IPS-20b (cell line): ENCODE data around the gene MMAB.

Experiments
- H3K27ac ChIP-seq: one replicate; pipeline ENCODE4 v1.5.1; 2013; ENCODE audit warnings: low read length
- H3K27me3 ChIP-seq: 2 replicates; pipeline ENCODE4 v1.6.1; 2013; ENCODE audit warnings: mild to moderate bottlenecking, low read length, inconsistent platforms; ENCODE audit not compliant: insufficient read depth
- H3K36me3 ChIP-seq: 2 replicates; pipeline ENCODE4 v1.6.1; 2013; ENCODE audit warnings: low read depth, mild to moderate bottlenecking, inconsistent platforms, low read length, moderate library complexity; ENCODE audit not compliant: insufficient read depth
- H3K4me1 ChIP-seq: 2 replicates; pipeline ENCODE4 v1.6.1; 2013; ENCODE audit warnings: mild to moderate bottlenecking, control low read depth, inconsistent platforms, low read length, moderate library complexity; ENCODE audit not compliant: insufficient read depth
- H3K4me3 ChIP-seq: 2 replicates; pipeline ENCODE4 v1.5.1; 2013; ENCODE audit warnings: mild to moderate bottlenecking, low read length, inconsistent platforms
- H3K9ac ChIP-seq: 2 replicates; pipeline ENCODE4 v1.6.1; 2013; ENCODE audit warnings: low read depth, mild to moderate bottlenecking, inconsistent platforms, low read length, moderate library complexity
- H3K9me3 ChIP-seq: 2 replicates; pipeline ENCODE4 v1.6.1; 2013; ENCODE audit warnings: mild to moderate bottlenecking, low read depth, low read length, inconsistent platforms; ENCODE audit not compliant: insufficient read depth

The MMAB gene

DNA sequence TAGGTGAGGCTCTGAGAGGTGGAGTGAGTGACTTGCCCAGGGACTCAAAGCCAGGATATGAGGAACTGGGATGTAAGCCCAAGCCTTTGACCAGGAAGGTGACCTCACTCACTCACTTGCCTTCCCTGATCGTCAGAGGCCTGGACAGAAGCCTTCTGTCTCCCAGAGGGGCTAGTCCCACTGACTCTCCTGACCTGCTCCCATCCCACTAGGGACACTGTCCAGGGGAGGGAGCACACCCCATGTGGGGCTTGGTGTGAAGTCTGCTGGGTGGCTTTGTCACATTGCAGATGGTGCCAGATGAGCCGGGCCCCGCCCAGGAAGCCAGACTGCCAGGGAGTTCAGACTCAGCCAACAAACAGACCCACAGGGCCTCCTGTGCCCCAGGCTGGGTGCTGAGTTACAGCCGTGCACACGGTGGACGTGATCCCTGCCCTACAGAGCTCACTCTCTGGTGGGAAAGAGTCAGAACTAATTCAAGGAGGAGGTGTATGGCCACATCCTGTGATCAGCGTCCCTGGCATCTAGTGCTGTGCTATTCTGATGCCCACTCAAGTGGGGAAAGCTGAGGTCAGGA lies 28.3 kb downstream of the MMAB start:
- no peak overlapping the region for H3K27ac ChIP-seq
- no peak overlapping the region for H3K9ac ChIP-seq
- H3K27me3 ChIP-seq, result no peaks in the 10 kb centered on the region
- H3K9me3 ChIP-seq, result no peaks in the 10 kb centered on the region
- no peaks in the 10 kb centered on the region for H3K4me1 ChIP-seq
- no peaks in the 10 kb centered on the region for H3K36me3 ChIP-seq
- H3K4me3 ChIP-seq, result no peak overlapping the region

DNA sequence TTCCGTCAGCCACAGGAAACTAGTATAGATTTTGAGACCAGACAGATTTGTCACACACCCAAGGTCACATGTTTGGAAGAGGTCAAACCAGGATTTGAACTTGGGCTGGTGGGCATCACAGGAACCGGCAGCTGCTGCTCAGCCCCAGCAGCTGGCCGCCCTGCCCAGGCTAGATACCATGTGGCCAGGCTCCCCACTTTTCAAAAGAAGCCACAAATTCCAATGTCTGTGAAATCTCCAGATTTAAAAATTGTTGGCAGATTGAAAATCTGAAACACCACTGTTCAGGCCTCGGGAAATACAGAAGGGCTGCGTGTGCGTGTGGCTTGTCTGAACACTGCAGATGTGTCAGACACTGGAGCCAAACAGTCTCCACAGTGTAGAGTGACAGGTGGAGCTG lies 30.4 kb downstream of the MMAB start:
- H3K4me3 ChIP-seq, result no peak overlapping the region

DNA sequence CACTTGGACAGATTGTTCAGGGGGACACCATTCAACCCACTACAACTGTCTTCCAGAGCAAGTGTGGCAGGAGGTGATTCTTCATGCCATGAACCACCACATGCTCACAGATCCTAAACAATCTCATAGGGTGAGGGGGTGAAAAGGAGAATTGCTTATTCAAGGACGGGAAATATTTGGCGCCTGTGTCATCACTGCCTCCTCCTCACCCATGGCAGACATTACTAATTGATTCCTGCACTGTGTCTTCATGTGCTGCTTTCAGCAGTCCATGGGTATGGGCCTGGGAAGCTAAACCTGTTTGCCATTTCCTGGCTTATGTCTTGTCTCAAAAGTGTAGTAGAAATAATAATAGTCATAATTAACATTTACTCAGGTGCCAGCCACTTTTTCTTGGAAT lies 31.3 kb downstream of the MMAB start:
- Histone ChIP-seq H3K27me3 (no peaks in the 10 kb centered on the region), H3K4me3 (no peak overlapping the region), H3K4me1 (no peaks in the 10 kb centered on the region), H3K9me3 (no peaks in the 10 kb centered on the region), H3K9ac (no peak overlapping the region), H3K27ac (no peak overlapping the region), H3K36me3 (no peaks in the 10 kb centered on the region)

More for the DNA sequence above, 30.4 kb downstream of the MMAB start:
- Histone ChIP-seq H3K27me3 (no peaks in the 10 kb centered on the region), H3K27ac (no peak overlapping the region), H3K4me1 (no peaks in the 10 kb centered on the region), H3K36me3 (no peaks in the 10 kb centered on the region), H3K9me3 (no peaks in the 10 kb centered on the region), H3K9ac (no peak overlapping the region)

DNA sequence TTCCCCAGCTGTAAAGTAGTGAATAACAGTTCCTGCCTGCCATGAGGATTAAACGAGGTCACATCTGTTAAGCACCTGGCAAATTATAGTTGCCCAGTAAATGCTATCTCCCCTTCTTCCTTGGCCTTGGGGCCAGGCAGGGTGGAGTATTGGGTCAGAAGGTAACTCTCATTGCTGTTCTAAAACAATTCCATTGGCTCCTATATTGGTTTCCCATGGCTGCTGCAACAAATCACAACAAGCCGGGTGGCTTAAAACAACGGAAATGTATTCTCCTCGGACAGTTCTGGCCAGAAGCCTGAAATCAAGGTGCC lies 31.9 kb downstream of the MMAB start:
- H3K36me3 ChIP-seq, result no peaks in the 10 kb centered on the region
- H3K4me1 ChIP-seq, result no peaks in the 10 kb centered on the region
- H3K9ac ChIP-seq, result no peak overlapping the region
- no peak overlapping the region for H3K4me3 ChIP-seq
- H3K27ac ChIP-seq, result no peak overlapping the region
- no peaks in the 10 kb centered on the region for H3K9me3 ChIP-seq
- H3K27me3 ChIP-seq, result no peaks in the 10 kb centered on the region

DNA sequence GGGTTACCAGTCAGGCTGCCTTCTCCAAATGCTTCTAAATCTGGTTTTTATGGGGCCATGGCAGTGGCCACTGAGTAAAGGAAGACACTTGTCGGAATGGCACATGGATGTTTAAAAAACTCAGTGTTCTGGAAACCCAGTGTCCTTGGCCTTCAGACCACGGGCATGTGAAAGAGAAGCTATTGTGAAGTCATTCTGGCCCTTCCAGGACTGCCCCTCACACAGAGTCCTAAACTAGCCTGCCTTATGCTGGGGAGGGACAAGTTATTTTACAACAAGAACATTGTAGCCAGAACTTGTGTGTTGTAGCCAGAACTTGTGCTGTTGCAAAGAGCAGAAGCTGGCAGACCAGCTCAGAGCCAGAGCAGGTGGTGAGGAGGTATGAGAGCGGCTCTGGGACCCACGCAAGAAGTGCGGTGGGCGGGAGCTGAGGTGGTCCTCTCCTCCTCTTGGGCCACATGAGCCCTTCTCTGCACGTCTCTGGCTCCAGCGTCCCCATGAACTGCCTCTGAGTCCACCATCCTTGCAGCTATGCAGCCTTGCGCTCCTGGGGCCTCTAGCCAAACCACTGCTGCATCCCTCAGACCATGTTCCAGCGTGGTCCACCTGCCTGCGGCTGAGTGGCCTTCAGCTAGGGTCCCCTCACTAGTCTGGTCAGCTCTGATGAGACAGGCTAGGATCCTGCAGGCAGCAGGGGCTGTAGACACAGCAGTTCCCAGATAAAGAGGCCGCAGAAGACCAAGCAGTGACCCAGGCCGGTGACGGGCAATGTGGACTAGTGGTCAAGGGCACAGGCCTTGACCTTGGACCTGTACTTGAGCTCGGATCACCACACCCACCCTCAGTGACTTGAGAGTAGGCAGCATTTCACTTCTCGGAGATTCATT lies 32.5 kb downstream of the MMAB start:
- no peak overlapping the region for H3K9ac ChIP-seq
- no peaks in the 10 kb centered on the region for H3K9me3 ChIP-seq
- H3K27ac ChIP-seq, result no peak overlapping the region
- H3K4me1 ChIP-seq, result no peaks in the 10 kb centered on the region
- H3K27me3 ChIP-seq, result no peaks in the 10 kb centered on the region
- H3K36me3 ChIP-seq, result no peaks in the 10 kb centered on the region
- H3K4me3 ChIP-seq, result no peak overlapping the region

DNA sequence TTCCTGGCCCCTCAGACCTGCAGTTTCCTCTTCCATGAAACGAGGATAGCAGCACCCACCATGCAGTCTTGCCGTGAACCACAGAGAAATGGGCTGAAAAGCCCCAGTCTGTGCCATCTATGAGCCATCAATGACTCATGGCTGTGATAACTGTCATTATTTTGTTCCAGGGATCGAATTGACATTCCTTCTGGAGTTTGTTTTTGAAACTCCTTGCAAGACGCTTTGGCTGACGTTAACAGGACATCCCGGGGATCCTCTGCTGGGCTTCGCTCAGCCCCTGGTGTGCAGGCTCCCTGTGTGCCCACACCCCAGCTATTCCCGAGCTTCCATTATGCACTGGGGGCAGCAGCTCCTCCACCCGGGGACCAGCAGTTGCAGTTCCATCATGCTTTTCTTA lies 33.8 kb downstream of the MMAB start:
- no peak overlapping the region for H3K27ac ChIP-seq
- no peaks in the 10 kb centered on the region for H3K36me3 ChIP-seq
- H3K4me3 ChIP-seq, result no peak overlapping the region
- no peaks in the 10 kb centered on the region for H3K4me1 ChIP-seq
- no peaks in the 10 kb centered on the region for H3K27me3 ChIP-seq
- H3K9me3 ChIP-seq, result no peaks in the 10 kb centered on the region
- H3K9ac ChIP-seq, result no peak overlapping the region

DNA sequence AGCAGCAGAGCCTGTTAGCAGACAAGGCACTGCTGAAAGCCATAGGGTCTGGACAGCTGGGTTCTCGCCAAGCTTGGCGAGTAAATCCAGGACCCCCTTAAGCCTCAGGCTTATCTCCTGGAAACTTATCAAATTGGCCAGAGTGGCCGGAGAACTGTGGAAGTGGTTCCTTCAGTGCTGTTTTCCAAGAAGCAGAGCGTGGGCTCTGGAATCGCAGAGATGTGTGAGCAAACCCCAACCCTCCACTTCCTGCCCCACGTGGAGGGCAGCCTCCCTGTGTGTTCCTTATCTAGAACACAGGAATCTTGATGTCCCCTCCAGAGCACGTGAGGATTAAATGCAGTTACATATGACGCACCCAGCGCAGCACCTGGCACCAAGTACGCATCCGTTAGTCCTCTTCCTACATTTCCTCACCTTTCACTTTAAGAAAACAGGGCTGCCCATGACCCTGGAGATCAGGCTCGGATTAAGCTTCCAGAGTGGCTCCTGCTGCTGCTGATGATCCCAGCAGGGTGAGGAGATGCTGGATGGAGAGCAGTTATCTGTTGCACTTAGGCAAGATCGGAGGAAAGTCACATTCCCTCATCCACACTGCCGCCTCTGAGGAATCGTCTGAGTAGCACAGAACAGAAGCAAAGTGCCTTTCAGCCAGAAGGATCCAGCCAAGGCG lies 35.0 kb downstream of the MMAB start:
- no peaks in the 10 kb centered on the region for H3K27me3 ChIP-seq
- no peak overlapping the region for H3K27ac ChIP-seq
- H3K9me3 ChIP-seq, result no peaks in the 10 kb centered on the region
- H3K9ac ChIP-seq, result no peak overlapping the region
- H3K36me3 ChIP-seq, result no peaks in the 10 kb centered on the region
- H3K4me3 ChIP-seq, result no peak overlapping the region
- H3K4me1 ChIP-seq, result no peaks in the 10 kb centered on the region

DNA sequence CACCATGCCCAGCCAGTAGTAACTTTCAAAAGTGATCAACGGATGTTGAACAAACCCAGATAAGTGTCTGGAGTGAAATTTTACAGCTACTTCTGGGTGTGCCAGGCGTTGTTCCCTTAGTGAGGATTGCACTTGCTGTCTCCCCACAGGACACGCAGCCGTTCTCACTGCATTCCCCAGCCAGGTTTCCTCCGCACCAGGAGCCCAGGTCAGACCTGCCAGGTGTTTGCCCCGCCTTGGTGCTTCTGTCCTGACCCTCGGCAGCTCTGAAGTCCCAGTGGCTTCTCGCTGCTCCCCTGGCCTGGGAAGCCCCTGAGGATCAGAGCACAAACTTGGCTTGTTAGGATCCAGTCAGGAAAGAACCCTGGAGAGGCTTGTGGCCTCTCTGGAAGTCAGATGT lies 36.2 kb downstream of the MMAB start:
- no peaks in the 10 kb centered on the region for H3K27me3 ChIP-seq
- no peak overlapping the region for H3K9ac ChIP-seq
- H3K9me3 ChIP-seq, result no peaks in the 10 kb centered on the region
- no peaks in the 10 kb centered on the region for H3K4me1 ChIP-seq
- no peak overlapping the region for H3K4me3 ChIP-seq
- H3K36me3 ChIP-seq, result no peaks in the 10 kb centered on the region
- H3K27ac ChIP-seq, result no peak overlapping the region

DNA sequence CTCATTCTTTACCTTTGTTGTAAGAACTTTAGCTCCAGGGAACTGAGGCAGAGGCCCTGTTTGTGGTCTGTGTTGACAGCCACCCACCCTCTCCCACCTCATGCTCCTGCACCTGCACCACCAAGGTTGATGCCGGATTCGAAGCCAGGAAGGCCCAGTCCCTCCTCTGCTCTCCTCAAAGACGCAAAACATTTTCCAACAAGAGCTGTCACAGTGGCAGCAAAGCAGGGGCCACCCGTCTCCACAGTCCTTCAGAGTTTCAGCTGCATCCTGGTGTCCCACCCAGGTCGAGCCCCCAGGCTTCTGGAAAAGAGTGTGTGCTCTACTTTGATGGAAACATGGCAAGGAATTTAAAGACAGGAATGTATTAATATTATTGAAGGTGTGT lies 37.4 kb downstream of the MMAB start:
- peaks cover 7% of the 10 kb centered on the region; the same call in 1 of the 2 replicates for H3K36me3 ChIP-seq
- no peak overlapping the region for H3K27ac ChIP-seq
- no peaks in the 10 kb centered on the region for H3K9me3 ChIP-seq
- H3K27me3 ChIP-seq, result no peaks in the 10 kb centered on the region
- H3K4me1 ChIP-seq, result no peaks in the 10 kb centered on the region
- H3K4me3 ChIP-seq, result no peak overlapping the region
- H3K9ac ChIP-seq, result no peak overlapping the region

DNA sequence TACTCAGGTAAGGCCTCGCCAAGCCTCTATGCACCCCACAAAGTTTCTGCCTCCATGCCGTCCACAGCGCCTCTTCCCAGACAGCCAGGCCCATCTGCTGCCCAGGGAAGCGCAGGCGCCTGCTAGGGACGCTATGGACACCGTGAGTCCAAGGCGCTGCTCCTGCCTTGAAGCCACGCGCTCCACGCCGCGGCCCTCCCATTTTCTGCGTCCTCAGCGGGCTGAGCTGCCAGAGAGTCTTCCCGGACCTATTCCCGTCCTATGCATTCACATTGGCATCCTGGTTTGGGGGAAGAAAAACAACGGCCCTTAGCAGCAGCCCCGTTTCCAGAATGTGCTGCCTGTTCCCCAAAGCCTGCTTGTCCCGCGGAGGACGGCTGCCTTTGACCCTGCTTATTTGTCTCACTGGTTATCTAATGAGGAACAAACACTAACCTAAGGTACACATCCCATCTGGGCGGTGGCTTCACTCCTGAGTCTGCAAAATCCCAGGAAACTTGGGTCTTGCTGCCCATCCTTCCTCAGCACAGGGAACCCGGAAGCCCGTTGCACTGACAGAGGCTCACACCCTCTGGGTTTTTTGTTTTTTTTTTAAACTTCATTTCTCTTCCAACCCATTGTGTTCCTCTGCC lies 38.0 kb downstream of the MMAB start:
- Histone ChIP-seq H3K27me3 (no peaks in the 10 kb centered on the region), H3K4me1 (no peaks in the 10 kb centered on the region), H3K36me3 (peaks cover 11% of the 10 kb centered on the region; the same call in 1 of the 2 replicates), H3K4me3 (no peak overlapping the region), H3K9ac (no peak overlapping the region), H3K9me3 (no peaks in the 10 kb centered on the region), H3K27ac (no peak overlapping the region)

DNA sequence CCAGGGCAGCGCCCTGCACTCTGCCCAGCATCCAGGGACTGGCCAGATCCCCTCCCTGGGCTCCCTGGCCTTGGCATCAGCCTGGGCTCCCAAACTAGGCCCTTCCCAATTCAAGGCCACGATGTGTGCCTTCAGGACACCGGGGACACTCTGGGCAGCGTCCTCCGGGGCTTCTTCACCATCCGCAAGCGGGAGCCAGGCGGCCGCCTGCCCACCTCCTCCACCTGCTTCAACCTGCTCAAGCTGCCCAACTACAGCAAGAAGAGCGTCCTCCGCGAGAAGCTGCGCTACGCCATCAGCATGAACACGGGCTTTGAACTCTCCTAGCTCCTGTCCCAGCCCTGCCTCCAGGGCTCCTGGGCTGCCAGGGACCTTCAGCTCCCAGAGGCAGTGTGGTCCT lies 38.8 kb downstream of the MMAB start:
- Histone ChIP-seq H3K4me1 (no peaks in the 10 kb centered on the region; the same call in 1 of the 2 replicates), H3K4me3 (no peak overlapping the region), H3K36me3 (peaks cover 12% of the 10 kb centered on the region; the same call in 1 of the 2 replicates), H3K9ac (no peak overlapping the region), H3K9me3 (no peaks in the 10 kb centered on the region), H3K27me3 (no peaks in the 10 kb centered on the region), H3K27ac (no peak overlapping the region)

DNA sequence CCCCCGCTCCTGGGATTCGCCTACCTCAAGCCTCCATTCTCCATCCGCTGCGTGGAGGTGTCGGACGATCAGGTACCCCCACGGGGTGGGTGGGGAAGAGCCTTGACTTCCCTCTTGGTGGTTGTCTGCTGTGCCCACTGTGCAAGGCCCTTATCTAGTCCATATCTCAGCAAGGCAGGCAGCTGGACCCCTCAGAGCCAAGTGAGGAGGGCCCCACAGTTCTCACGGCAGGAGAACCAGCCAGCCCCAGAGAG lies 39.9 kb downstream of the MMAB start:
- no peaks in the 10 kb centered on the region; the same call in 1 of the 2 replicates for H3K4me1 ChIP-seq
- H3K27me3 ChIP-seq, result no peaks in the 10 kb centered on the region
- peaks cover 12% of the 10 kb centered on the region; the same call in 1 of the 2 replicates for H3K36me3 ChIP-seq
- no peak overlapping the region for H3K4me3 ChIP-seq
- no peak overlapping the region for H3K27ac ChIP-seq
- H3K9me3 ChIP-seq, result no peaks in the 10 kb centered on the region
- no peak overlapping the region for H3K9ac ChIP-seq
